GM18502 (cell line): Measurements from ENCODE around the gene CD47.

ENCODE experiments used
- ATAC-seq: cut with Tn5 transposase; IDR thresholded peaks from one replicate; pipeline ENCODE4 v1.9.1; 2021; ENCODE audit warnings: mild to moderate bottlenecking; ENCODE audit not compliant: unreplicated experiment, poor library complexity

CD47 gene

GRCh38 chr3:108090701-108091497, at the start of gene CD47:
Gene CD47 (minus strand): TSS chr3:108091031. CDS start chr3:108090908, 123 bp downstream.
- peak; percentile 71 for ATAC-seq

GRCh38 chr3:108137460-108137814, 46.6 kb upstream of the CD47 start:
- ATAC-seq: no peak

GRCh38 chr3:108136561-108137459, 46.0 kb upstream of the CD47 start:
- no peak for ATAC-seq

- ATAC-seq: peak; percentile 57
Measured at GRCh38 chr3:108134555-108134880, 43.7 kb upstream of the CD47 start.

- peak; percentile 38 for ATAC-seq
Measured at GRCh38 chr3:108133858-108134554, 43.2 kb upstream of the CD47 start.

GRCh38 chr3:108133048-108133369, 42.2 kb upstream of the CD47 start:
- ATAC-seq: no peak

- no peak for ATAC-seq
Measured at GRCh38 chr3:108131475-108132134, 40.8 kb upstream of the CD47 start.

- ATAC-seq: no peak
Measured at GRCh38 chr3:108130701-108131474, 40.1 kb upstream of the CD47 start.

GRCh38 chr3:108130236-108130635, 39.4 kb upstream of the CD47 start:
- no peak for ATAC-seq

GRCh38 chr3:108127301-108127988, 36.6 kb upstream of the CD47 start:
- ATAC-seq: peak; percentile 14

GRCh38 chr3:108126348-108126747, 35.5 kb upstream of the CD47 start:
- no peak for ATAC-seq

GRCh38 chr3:108125550-108126071, 34.8 kb upstream of the CD47 start:
- ATAC-seq: peak; percentile 55

GRCh38 chr3:108125153-108125543, 34.3 kb upstream of the CD47 start:
- ATAC-seq: no peak

- peak; percentile 84 for ATAC-seq
Measured at GRCh38 chr3:108124337-108125152, 33.7 kb upstream of the CD47 start.

- ATAC-seq: no peak
Measured at GRCh38 chr3:108123326-108123725, 32.5 kb upstream of the CD47 start.

- no peak for ATAC-seq
Measured at GRCh38 chr3:108122276-108122675, 31.4 kb upstream of the CD47 start.

- no peak for ATAC-seq
Measured at GRCh38 chr3:108119398-108120104, 28.7 kb upstream of the CD47 start.
